GM18870 (cell line): ENCODE measurements around the gene VPS33A.
"Not testable (repeated sequence)": the region's sequence is repeated elsewhere in the genome, so short reads cannot be mapped to it uniquely, and the experiment has no call there.

Source experiments
- ATAC-seq: cut with Tn5 transposase; IDR thresholded peaks from one replicate; pipeline ENCODE4 v1.9.1; 2021; ENCODE audit warnings: moderate library complexity; ENCODE audit not compliant: unreplicated experiment

The VPS33A gene

DNA sequence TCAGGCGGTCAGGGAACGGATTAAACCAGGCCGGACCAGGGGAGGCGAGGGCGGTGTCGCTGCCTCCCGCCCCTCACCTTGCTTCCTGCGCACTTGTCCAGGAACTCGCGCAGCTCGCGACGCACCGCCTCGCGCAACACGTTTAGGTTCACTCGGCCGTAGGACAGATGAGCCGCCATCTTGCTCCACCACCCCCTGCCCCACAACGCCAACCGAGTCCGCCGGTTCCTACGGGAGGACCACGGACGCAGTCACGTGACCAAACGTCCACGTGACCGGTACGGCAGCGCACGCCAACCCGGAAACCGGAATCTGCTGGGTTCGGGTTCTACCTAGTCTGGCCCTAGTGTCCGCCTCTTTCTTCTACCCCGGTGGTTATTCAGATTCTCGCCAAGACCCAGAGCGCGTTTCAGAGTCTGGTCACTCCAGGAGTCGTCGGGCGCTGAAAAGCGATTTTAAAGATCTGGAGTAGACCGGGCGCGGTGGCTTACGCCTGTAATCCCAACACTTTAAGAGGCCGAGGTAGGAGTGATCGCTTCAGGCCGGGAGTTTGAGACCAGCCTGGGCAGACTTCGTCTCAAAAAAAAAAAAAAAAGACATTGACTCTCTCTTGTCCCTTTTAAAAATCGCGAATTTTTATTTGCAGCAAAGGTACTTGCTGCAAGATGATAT, at the start of gene VPS33A:
TSS of gene VPS33A (minus strand) at position 265 of the 672 bp plus-strand sequence. CDS start at position 179, 86 bp downstream.
- ATAC-seq = peak; percentile 74

DNA sequence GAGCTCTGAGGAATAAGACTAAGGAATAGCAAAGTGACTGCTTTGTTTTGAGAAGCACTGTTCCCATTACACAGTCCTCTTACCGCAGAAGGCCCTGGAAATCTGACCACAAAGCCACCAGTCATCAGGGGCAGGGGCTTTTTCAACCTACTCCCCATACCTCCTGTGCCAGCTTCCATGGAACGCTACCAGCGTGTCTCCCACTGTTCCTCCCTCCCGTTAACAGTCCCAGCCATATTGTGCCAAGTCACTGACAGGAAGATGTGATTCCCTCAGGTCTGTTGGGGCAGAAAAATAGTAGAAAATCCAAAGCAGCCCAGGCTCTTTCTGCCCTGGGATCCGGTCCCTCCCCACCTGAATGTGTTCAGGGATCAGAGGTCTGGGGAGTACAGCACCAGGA, 46.6 kb upstream of the VPS33A start:
- ATAC-seq = no peak

DNA sequence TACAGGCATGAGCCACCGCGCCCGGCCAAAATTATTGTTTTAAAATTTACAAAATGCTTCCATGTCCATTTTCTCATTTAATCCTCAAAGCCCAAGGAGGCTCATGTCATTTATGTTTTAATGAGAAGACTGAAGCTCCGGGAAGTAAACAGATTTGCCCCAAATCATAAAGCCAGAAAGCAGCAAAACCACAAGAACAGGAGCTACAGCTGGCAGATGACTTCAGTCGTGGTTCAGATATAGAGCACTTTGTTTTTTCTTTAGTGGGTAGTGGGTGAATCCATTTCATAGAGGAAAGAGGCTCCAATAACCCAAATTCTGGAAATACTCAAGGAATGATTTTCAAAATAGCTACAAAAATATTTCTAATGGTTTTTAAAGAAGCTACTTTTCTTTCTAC, 45.4 kb upstream of the VPS33A start:
- no peak for ATAC-seq

DNA sequence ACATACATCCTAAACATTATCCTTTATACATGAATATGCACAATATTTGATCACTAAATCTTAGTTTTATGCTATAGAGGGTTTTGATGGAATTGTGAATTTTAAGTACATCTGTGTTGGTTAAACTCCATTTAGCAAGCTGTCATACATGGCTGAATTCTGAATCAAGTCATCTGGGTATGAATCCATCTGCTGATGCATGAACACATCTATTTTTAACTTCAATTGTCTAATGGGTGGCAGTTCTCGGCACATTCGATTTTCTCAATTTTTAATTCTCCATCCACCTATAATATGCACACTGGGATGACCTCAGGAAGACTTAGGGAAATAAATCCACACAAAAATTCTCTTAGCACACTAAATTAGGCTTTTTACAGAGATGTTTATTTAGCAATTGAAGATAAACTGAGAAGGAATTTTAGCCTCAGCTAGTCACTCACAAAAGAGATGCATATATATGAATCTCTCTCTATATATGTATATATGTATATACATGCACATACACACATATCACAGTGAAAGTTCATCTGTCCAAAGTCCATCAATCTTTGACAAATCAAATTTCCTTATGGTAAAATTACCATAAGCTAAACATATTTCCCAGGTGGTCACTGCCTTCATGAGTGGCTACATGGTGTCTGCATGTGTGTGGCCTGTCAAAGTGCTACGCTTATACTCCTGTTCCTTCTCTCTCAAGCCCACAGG, 44.5 kb upstream of the VPS33A start:
- no peak for ATAC-seq

DNA sequence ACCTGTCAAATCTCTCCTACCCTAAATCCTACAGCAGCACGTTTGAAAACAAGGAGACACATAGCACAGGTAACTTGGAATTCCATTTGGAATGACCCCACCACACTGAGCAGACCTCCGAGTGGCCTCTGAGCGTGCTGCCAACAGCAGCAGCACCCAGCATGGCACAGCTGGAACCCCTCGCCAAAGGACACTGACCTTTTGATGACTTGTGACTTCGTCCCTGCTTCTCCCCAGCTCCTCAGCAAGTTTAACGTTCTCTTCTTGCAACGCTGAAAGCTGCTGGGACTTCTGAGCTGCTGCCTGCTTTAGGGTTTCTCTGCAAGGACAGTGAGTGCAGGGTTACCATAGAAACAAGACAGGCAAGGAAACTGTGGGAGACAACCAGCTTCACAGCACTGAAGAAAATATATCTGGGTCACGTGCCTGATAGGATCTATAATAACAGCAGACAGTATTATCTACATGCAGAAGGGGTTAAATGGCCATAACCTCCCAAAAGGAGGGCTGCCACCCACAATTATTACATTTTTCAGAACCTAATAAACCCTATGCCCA, 43.3 kb upstream of the VPS33A start:
- ATAC-seq = no peak

DNA sequence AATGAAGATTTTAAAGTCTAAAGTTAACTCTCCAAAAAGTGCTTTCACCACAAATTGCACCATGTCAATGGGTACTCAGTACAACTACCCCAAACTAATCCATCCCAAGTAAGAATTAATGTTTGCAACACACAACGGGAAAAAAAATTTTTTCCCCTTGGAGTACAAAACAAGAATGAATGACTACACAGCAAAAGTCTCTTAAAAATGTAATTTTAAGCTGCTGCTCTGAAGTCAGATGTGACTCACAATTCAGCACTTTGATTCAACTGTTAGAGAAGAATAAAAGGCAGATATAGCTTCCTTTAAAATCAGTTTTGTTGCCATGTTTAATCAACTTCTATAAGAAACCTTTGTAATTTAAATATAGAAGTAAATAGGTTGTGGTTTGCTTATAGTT, 42.5 kb upstream of the VPS33A start:
- ATAC-seq = no peak

DNA sequence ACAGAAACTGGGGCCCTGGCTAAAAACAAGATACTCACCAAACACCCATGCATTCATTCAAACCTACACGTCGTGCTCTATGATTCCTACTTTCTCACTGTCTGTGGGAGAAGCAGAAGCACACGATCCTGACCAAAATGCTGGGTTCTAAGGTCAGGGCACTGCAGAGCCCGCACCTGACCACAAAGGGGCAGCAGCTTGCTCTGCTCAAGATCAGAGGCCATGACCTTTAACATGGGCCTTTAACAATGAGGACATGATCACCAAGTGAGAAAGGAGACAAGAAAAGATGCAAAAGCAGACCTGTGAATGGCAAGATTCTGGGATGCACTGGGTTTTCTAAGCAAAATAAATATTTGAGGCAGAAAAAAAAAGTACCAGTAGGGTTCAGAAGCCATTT, 40.1 kb upstream of the VPS33A start:
- ATAC-seq = no peak

DNA sequence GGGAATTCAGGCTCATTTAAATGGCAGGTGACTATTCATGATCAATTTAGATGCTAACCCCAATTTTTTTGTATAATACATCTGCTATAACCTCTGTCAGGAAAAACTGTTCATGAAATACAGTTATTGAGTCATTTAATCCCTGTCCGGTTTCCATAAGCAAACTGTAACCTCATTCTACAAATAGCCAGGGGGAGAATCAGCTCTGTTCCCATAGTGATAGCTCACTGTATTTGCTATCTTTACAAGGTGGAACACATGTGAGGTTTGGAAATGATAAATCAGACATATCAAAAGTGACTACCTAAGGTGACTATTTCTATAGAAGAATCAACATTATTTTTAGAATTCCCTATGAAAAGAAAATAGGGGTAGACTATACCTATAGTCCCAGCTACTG, 38.6 kb upstream of the VPS33A start:
- ATAC-seq = no peak

DNA sequence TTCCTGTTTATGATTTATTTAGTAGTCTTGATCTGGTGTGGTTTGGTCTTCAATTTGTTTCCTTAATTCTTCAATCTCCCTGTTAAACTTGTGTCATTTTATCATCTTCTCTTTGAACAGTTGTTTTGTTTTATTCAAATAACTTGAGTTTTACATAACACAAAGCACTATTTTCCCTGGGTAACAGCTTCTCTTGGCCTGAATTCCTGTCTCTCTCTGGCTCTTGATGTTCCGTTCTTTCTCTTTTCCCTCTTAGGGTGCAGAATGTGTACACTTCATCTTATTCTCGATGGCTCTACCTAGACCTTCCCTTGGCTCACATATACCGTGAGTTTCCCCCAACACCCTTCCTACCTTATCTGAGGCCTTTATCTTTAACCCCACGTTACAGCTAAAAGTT, 36.8 kb upstream of the VPS33A start:
- ATAC-seq = no peak

DNA sequence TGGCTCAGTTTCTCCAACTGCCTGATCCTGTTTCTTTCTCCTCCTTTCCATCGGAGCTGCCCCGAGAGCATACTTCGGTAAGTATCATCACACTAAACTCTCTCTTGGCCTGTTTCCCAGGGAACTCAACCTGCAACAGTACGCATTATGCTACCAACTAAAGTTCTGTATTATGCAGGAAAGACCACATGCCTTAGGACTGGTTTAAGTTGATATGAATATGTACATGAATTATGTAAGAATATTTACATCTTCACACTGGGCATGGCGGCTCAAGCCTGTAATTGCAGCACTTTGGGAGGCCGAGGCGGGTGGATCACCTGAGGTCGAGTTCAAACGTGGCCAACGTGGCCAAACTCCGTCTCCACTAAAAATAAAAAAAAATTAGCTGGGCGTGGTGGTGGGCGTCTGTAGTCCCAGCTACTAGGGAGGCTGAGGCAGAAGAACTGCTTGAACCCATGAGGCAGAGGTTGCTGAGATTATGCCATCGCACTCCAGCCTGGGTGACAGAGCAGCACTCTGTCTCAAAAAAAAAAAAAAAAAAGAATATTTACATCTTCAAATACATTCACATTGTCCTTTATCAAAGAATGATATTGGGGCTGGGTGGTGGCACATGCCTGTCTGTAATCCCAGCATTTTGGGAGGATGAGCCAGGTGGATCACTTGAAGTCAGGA, 31.9 kb upstream of the VPS33A start:
- ATAC-seq = no peak

DNA sequence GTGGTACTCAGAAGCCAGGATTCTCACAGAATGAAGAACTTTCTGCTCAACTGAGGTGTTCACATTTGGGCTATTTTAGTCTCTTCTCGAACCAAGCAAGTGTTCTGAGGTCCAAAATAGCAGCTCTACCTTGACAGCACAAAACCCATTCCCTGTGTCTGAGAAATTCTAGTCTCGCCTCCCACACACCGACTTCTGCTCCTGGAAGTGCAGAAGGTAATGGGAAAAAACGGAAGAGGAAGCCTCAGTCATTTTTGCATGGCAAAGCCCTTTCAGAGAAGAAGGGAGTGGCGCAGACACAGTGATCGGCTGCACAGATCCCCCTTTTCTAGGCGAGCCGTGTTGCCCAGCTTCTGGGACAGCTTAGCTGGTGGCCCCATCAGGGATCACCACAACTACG, 31.2 kb upstream of the VPS33A start:
- no peak for ATAC-seq

DNA sequence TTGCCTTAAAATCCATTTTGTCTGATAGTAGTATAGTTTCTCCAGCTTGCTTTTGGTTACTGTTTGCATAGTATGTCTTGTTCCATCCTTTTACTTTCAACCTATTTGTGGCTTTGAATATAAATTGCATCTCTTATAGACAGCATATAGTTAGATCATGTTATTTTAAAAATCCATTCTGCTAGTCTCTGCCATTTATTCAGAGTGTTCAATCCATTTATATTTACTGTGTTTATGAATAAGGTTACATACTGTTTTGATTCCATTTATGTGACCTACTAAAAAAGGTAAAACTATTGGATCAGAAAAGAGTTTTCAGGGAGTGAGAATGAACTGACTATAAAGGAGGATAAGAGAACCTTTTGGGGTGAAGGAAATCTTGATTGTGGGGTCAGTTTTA, 29.6 kb upstream of the VPS33A start:
- ATAC-seq = no peak

DNA sequence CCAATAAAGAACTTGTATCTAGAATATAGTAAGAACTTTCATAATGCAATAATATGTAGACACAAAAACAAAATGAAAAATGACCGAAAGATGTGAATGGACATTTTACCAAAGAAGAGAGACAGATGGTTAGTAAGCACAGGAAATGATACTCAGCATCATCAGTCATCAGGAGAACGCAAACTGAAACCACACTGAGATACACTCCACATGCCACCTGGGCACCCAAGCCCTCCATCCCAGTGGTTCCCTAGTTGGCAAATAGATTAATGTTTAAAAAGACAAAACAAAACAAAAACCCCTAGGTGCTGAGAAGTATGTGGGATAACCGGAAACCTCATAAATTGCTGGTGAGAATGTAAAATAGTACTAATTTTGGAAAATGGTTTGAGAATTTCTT, 26.8 kb upstream of the VPS33A start:
- peak; percentile 89 for ATAC-seq

DNA sequence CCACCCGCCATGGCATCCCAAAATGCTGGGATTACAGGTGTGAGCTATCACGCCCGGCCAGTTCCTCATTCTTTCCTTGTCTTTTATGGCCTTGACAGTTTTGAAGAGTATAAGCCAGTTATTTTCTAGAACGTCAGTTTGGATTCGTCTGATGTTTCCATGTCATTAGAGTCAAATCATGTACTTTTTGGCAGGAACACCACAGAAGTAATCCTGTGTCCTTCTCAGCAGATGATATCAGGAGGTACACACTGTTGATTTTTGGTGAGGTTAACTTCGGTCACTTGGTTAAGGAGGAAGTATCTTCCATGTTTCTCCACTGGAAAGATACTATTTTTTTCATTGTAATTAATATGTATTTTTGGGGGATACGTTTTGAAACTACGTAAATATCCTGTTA, 25.1 kb upstream of the VPS33A start:
- ATAC-seq = no peak

DNA sequence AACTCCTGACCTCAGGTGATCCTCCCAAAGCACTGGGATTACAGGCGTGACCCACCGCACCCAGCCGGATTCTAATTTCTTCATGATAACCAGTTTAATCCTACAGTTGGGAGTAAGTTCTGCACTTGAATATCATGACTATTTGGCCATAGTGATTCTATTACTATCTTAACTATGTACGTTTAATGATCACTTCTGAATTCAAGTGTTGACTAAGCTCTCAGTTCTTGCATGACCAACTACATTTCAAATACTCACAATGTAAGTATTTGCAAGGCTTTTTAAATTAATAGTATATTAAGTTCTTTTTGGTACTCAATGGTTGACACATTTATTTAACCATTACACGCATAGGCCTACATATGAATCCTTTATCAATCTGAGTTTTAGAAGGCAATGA, 17.4 kb upstream of the VPS33A start:
- ATAC-seq = no peak

DNA sequence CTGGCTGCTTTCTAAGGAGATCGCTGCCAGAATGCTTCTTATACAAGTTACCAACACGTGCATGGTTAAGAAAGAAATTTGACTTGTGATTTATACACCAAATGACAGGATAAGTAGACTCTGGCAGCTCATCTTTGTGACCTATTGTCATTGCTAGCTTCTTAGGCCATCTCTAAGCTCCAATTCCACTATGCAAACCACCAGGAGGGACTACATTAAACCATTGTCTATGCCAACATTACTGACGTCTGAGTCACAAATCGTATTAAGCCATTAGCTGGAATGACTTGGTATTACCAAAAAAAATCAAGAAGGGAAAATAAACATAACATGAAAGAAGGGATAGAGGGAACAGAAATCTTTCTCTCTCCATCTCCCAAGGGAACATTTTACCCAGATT, 15.8 kb upstream of the VPS33A start:
- no peak for ATAC-seq

DNA sequence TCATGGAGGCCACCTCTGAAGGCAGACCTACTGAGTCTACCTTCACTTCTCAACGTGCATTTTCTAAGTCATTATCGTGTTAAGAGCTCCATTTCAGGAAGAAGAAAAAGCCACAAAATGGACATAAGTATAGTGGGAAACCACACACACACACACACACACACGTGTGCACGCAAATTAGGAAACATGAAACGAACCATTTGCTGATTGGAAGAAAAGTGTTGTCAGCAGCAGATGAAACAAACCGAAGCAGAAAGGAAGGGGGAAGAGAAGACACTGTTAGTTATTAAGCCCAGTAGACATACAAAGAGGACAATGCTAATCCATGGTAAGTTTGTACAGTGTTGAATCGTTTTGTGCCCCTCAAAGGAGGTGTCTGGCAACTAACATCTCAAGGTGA, 9.9 kb upstream of the VPS33A start:
- no peak for ATAC-seq

DNA sequence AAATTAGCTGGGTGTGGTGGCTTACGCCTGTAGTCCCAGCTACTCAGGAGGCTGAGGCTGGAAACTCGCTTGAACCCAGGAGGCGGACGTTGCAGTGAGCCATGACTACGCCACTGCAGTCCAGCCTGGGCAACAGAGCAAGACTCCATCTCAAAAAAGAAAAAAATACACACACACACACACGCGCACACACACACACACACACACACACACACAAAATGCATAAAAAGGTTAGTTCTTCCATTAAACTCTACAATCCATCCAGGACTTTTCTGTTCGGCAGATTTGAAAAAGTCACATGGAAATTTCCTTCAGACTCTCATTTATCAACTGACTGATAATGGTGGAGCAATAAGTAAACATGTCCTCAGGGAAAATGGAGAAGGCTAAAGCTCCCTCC, 9.2 kb upstream of the VPS33A start:
- no peak for ATAC-seq

DNA sequence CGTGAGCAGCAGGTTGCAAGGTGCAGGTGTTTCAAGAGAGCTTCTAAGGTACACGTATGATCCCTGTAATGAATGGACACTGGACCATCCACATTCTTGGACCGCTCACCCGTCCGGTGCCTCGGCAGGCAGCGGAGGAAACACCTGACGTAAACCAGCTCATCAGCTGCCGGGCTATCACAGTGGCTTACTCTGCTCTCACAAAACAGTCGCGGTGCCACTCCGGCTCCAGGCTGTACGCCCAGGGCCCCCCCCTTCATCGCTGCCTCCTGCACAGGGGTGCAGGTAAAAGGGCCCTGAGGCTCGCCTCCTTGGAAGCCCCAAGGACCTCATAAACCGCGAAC, 436 bp downstream of the VPS33A start:
- peak; percentile 18 for ATAC-seq

DNA sequence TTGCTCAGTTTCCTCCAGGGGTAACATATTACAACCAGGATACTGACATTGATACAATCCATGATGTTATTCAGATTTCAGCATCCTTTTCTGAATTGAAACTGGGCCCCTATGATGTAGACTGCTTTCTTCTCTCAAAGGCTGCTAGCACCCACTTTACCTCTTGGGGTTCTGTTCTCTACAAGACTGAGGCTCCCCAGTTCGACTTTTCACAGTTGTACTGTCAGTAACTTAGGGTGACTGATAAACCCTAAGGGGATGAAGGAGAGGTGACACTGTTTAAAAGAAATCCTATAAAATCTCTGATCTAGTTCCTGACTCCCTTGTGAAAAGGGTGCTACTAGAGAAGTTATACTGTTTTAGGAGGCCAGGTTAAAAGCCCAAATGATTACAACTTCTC, 818 bp downstream of the VPS33A start:
- no peak for ATAC-seq

DNA sequence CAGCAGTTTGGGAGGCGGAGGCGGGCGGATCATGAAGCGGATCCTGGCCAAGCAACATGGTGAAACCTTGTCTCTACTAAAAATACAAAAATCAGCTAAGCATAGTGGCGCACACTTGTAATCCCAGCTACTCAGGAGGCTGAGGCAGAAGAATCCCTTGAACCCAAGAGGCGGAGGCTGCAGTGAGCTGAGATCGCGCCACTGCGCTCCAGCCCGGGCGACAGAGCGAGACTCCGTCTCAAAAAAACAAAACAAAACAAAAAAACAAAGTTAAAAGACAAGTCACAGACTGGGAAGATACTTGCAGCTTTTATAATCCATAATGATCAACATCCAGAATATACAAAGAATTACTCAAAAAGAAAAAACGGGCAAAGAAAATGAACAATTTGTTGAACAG, 5.6 kb downstream of the VPS33A start:
- not testable (repeated sequence) for ATAC-seq

DNA sequence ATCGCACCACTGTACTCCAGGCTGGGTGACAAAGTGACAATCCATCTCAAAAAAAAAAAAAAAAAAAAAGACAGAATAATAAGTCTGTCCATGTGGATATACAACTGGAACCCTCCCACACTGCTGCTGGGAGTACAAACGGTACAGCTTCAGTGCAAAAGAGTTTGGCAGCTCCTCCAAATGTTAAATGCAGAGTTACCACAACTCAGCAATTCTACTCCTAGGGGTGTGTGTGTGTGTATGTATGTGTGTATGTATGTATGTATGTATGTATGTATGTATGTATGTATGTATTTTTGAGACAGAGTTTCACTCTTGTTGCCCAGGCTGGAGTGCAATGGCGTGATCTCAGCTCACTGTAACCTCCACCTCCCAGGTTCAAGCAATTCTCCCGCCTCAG, 7.4 kb downstream of the VPS33A start:
- not testable (repeated sequence) for ATAC-seq
